ENCODE results near the gene FAM13A. TPM values are rescaled to one million over a fixed set of nuclear protein-coding genes. Genes with fewer than 3 reads are reported as not detected.
A peak's percentile ranks its signal among the peaks of the same experiment; 100 is the strongest.

FAM13A gene
- total and polyA plus RNA-seq, 2 of the 13 experiments (the other 11 are each of a cell fraction or from before 2014, with no cell fraction given) = 1.2 to 36.2 TPM

DNA sequence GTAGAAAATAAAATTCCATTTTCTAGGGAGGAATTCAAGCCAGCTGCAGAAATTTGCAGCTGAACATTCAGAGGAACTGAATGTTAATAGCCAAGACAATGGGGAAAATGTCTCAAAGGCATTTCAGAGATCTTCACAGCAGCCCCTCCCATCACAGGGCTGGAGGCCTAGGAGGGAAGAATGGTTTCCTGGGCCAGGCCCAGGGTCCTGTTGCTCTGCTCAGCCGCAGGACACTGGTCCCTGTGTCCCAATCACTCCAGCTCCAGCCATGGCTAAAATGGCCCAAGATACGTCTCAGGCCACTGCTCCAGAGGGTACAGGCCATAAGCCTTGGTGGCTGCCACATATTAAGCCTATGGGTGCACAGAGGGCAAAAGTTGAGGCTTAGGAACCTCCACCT, 20.4 kb downstream of the FAM13A start (continued):
- TF ChIP-seq, protein P1, sequence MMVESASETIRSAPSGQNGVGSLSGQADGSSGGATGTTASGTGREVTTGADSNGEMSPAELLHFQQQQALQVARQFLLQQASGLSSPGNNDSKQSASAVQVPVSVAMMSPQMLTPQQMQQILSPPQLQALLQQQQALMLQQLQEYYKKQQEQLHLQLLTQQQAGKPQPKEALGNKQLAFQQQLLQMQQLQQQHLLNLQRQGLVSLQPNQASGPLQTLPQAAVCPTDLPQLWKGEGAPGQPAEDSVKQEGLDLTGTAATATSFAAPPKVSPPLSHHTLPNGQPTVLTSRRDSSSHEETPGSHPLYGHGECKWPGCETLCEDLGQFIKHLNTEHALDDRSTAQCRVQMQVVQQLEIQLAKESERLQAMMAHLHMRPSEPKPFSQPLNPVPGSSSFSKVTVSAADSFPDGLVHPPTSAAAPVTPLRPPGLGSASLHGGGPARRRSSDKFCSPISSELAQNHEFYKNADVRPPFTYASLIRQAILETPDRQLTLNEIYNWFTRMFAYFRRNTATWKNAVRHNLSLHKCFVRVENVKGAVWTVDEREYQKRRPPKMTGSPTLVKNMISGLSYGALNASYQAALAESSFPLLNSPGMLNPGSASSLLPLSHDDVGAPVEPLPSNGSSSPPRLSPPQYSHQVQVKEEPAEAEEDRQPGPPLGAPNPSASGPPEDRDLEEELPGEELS (CRISPR knock-in tag; IDR thresholded peaks at IDR 0.05) = no peak
- TF ChIP-seq, protein P2, sequence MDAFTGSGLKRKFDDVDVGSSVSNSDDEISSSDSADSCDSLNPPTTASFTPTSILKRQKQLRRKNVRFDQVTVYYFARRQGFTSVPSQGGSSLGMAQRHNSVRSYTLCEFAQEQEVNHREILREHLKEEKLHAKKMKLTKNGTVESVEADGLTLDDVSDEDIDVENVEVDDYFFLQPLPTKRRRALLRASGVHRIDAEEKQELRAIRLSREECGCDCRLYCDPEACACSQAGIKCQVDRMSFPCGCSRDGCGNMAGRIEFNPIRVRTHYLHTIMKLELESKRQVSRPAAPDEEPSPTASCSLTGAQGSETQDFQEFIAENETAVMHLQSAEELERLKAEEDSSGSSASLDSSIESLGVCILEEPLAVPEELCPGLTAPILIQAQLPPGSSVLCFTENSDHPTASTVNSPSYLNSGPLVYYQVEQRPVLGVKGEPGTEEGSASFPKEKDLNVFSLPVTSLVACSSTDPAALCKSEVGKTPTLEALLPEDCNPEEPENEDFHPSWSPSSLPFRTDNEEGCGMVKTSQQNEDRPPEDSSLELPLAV (CRISPR knock-in tag; conservative IDR thresholded peaks at IDR 0.05; ENCODE audit: low read depth) = no peak

DNA sequence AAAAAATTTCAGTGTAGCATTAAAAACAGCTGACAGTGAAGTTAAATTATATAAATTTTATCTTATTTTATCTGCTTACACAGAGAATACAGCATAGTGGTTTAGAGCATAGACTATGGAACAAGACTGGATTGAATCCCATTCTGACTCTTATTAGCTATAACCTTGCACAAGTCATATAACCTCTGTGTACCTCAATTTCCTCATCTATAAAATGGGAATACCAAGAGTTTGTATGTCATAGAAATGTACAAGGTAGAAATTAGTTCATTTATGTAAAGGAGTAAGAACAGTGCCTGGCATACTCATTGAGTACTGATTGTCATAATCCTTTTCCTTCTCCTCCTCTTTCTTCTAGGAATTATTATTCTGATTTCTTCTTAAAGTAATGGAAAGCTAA, 25.7 kb downstream of the FAM13A start:
- ATAC-seq (no peak), DNase-seq (ENCODE audit: low spot score) (no peak), FAIRE-seq (no peak)
- H3K4me1 ChIP-seq (ENCODE audit: insufficient read depth, low read length) = no peaks in the 10 kb centered on the region
- no peaks in the 10 kb centered on the region for H3K79me2 ChIP-seq (ENCODE audit: insufficient read depth, low read length)
- H3K9me3 ChIP-seq (ENCODE audit: low read length) = no peaks in the 10 kb centered on the region
- no TSS peak for BruUV-seq (replicated peaks)
- POLR2A ChIA-PET = no interaction called here
- no peaks in the 10 kb centered on the region for H3K27me3 ChIP-seq (ENCODE audit: control insufficient read depth in 1 of 2, insufficient read depth in 2 of 2, low read length in 2 of 2)
- no peaks in the 10 kb centered on the region for H3K36me3 ChIP-seq (replicated peaks in 1 of 2; ENCODE audit: control insufficient read depth in 1 of 2, insufficient read depth in 2 of 2, low read length in 2 of 2)
- intact Hi-C loops (cut with micrococcal nuclease; ENCODE audit: unreplicated experiment) = no loop called here
- no peaks in the 10 kb centered on the region for H4K20me1 ChIP-seq (ENCODE audit: insufficient read depth, low read length)
- H3K4me2 ChIP-seq (ENCODE audit: low read depth, low read length) = no peak overlapping the region
- in situ Hi-C loops (cut with HindIII; ENCODE audit: extremely low pct_ligation_motif_present, low pct_unique_long_range_greater_than_20kb) = no loop called here
- peak; percentile 29; the same call in 1 of the 2 replicates for TF ChIP-seq ZNF629 (CRISPR knock-in tag; conservative IDR thresholded peaks at IDR 0.05)
- no peak for TF ChIP-seq SOX6 (IDR thresholded peaks at IDR 0.05)
- no peak for TF ChIP-seq SOX6 (CRISPR knock-in tag; IDR thresholded peaks at IDR 0.05)
- TF ChIP-seq HMGXB3 (CRISPR knock-in tag; IDR thresholded peaks at IDR 0.05; ENCODE audit: borderline replicate concordance) = no peak
- no peak for TF ChIP-seq ZNF253 (CRISPR knock-in tag; IDR thresholded peaks at IDR 0.05; ENCODE audit: borderline replicate concordance)
- H3K9ac ChIP-seq (ENCODE audit: insufficient read depth, low read depth, low read length) = no peak overlapping the region
- no peak overlapping the region for H3K27ac ChIP-seq (ENCODE audit: extremely low read length, insufficient read depth, low read length)
- no peak overlapping the region for H3K4me3 ChIP-seq (replicated peaks in 1 of 3; ENCODE audit: insufficient read depth in 1 of 3, low read depth in 2 of 3, low read length in 3 of 3)
- CTCF ChIA-PET (ENCODE audit: low intra/inter-chr PET ratio, low total read pairs) = no interaction called here
- H2AFZ ChIP-seq (ENCODE audit: low read length) = no peak overlapping the region
